Ovary (tissue), 3 donors: ENCODE data around the gene CELF3.

Source experiments
- EP300 ChIP-seq: sonication (generic); formaldehyde crosslinking; IDR thresholded peaks from one replicate; pipeline ENCODE4 v1.6.1; 2017; ENCODE audit warnings: antibody characterized with exemption
- POLR2A ChIP-seq: fragments of 450-650 bp; IDR thresholded peaks from one replicate; pipeline ENCODE4 v1.6.1; 2017; ENCODE audit warnings: antibody characterized with exemption, mild to moderate bottlenecking, moderate library complexity
- TF ChIP-seq, protein P1 (sequence below), 3 donors: fragments of 450-650 bp in 2 of 3; fragments of 200-600 bp in 1 of 3; IDR thresholded peaks; one replicate each; pipeline versions ENCODE4 v1.5.1 to v1.8.0; 2016 to 2022; ENCODE audit warnings: antibody characterized with exemption in 3 of 3, mild to moderate bottlenecking in 1 of 3
- donor health status: DM: no; HTN: no; CAD: no.

DNA sequence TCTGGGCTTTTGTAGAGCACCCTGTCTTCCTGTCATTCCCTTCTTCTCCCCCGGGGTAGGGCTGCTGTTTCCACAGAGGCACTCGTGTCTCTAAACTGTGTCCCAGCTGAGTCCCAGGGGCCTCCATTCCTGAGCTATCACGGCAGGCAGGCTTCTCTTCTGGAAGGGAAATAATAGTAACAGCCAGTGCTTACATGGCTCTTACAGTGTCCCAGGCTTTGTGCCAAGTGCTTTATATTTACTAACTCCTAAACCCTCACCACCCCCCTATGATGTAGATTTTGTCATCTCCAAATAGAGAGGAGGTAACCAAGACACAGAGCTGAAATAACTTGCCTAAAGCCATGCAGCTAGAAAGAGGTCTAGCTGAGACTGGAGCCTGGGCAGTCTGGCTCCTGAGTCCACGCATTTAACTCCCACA lies 1.4 kb upstream of the CELF3 start:
- TF ChIP-seq, protein P1, sequence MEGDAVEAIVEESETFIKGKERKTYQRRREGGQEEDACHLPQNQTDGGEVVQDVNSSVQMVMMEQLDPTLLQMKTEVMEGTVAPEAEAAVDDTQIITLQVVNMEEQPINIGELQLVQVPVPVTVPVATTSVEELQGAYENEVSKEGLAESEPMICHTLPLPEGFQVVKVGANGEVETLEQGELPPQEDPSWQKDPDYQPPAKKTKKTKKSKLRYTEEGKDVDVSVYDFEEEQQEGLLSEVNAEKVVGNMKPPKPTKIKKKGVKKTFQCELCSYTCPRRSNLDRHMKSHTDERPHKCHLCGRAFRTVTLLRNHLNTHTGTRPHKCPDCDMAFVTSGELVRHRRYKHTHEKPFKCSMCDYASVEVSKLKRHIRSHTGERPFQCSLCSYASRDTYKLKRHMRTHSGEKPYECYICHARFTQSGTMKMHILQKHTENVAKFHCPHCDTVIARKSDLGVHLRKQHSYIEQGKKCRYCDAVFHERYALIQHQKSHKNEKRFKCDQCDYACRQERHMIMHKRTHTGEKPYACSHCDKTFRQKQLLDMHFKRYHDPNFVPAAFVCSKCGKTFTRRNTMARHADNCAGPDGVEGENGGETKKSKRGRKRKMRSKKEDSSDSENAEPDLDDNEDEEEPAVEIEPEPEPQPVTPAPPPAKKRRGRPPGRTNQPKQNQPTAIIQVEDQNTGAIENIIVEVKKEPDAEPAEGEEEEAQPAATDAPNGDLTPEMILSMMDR (IDR thresholded peaks at IDR 0.05), result no peak
- no peak for TF ChIP-seq EP300
- TF ChIP-seq POLR2A, result no peak
